T-cell (primary cell): ENCODE data around the gene STARD3. TPM values are rescaled to one million over a fixed set of nuclear protein-coding genes. Genes with fewer than 3 reads are reported as not detected.
A peak's percentile ranks its signal among the peaks of the same experiment; 100 is the strongest.

ENCODE experiments used
- ATAC-seq, 4 experiments: fragments of 200-7000 bp in 3 of 4; fragments of 150-1000 bp in 1 of 4; cut with Tn5 transposase; replicated peaks in 1 of 4; 1 replicate in 3 of 4; 2 replicates in 1 of 4; pipeline ENCODE4 v1.10.0; 2021; ENCODE audit warnings: moderate library complexity in 3 of 4, mild to moderate bottlenecking in 2 of 4, moderate number of reproducible peaks in 1 of 4
- CTCF ChIA-PET, 2 donors: fragments of 300-600 bp; sonication (Branson Sonifier 250); formaldehyde crosslinking; loops; one replicate each; lab custom pipeline; 2022; ENCODE audit warnings: antibody characterized with exemption in 2 of 2; lab: Charles Lee
- POLR2A ChIA-PET, 2 donors: fragments of 300-600 bp; sonication (Branson Sonifier 250); formaldehyde crosslinking; loops; one replicate each; lab custom pipeline; 2022; ENCODE audit warnings: antibody characterized with exemption in 2 of 2; lab: Charles Lee
- DNase-seq, 35 experiments: peaks; one replicate each; pipeline versions ENCODE4 v3.0.0 to v3.0.0-alpha.2; 2013 to 2023
- H3K27ac ChIP-seq: one replicate; pipeline ENCODE4 v1.5.1; 2013; ENCODE audit warnings: low read length
- H3K27me3 ChIP-seq, 2 experiments: replicated peaks in 1 of 2; 1 replicate in 1 of 2; 2 replicates in 1 of 2; pipeline versions ENCODE4 v1.6.1 to v1.7.0; 2013; ENCODE audit warnings: low read length in 1 of 2, mixed read lengths in 1 of 2; ENCODE audit not compliant: control insufficient read depth in 2 of 2, insufficient read depth in 2 of 2; ENCODE audit errors: extremely low read depth in 1 of 2
- H3K36me3 ChIP-seq, 2 donors: 1 replicate in 1 of 2; 2 replicates in 1 of 2; pipeline versions ENCODE4 v1.6.1 to v1.7.0; 2013; ENCODE audit warnings: low read length in 1 of 2; ENCODE audit not compliant: control insufficient read depth in 2 of 2, insufficient read depth in 1 of 2; ENCODE audit errors: extremely low read depth in 1 of 2
- H3K4me1 ChIP-seq, 2 experiments: 1 replicate in 1 of 2; 2 replicates in 1 of 2; pipeline versions ENCODE4 v1.6.1 to v1.7.0; 2013; ENCODE audit warnings: low read length in 2 of 2, mixed read lengths in 1 of 2; ENCODE audit not compliant: insufficient read depth in 2 of 2, control insufficient read depth in 1 of 2; ENCODE audit errors: extremely low read depth in 1 of 2
- H3K4me3 ChIP-seq, 2 donors: 1 replicate in 1 of 2; 2 replicates in 1 of 2; pipeline versions ENCODE4 v1.5.1 to v1.7.0; 2013; ENCODE audit warnings: mild to moderate bottlenecking in 2 of 2, low read length in 1 of 2, moderate library complexity in 1 of 2; ENCODE audit not compliant: control insufficient read depth in 1 of 2; ENCODE audit errors: extremely low read depth in 1 of 2
- H3K9me3 ChIP-seq: 2 replicates; pipeline ENCODE4 v1.7.0; 2013
- H3K27ac Mint-ChIP-seq, 2 donors: one replicate each; pipeline ENCODE4 v1.8.0; 2020 to 2021; ENCODE audit warnings: mild to moderate bottlenecking in 2 of 2, mixed read lengths in 2 of 2
- H3K27me3 Mint-ChIP-seq, 2 donors: one replicate each; pipeline ENCODE4 v1.8.0; 2021 to 2022; ENCODE audit warnings: mixed read lengths in 2 of 2
- H3K36me3 Mint-ChIP-seq: one replicate; pipeline ENCODE4 v1.8.0; 2021; ENCODE audit warnings: mixed read lengths
- H3K4me1 Mint-ChIP-seq, 3 donors: one replicate each; pipeline ENCODE4 v1.8.0; 2020 to 2022; ENCODE audit warnings: mixed read lengths in 3 of 3, mild to moderate bottlenecking in 1 of 3
- H3K4me3 Mint-ChIP-seq, 3 donors: one replicate each; pipeline ENCODE4 v1.8.0; 2020 to 2022; ENCODE audit warnings: mild to moderate bottlenecking in 3 of 3, mixed read lengths in 3 of 3, moderate library complexity in 3 of 3
- H3K9me3 Mint-ChIP-seq, 3 donors: one replicate each; pipeline ENCODE4 v1.8.0; 2020 to 2022; ENCODE audit warnings: mixed read lengths in 3 of 3
- WGBS: methylation state at CpG from one replicate; pipeline ENCODE4 v1.1.5; 2013; ENCODE audit warnings: missing lambda C conversion rate; ENCODE audit not compliant: insufficient coverage; 5-methylcytosine and 5-hydroxymethylcytosine counted together
- total RNA-seq, 35 experiments: library from RNA in 6 of 35; stranded (reverse) in 6 of 35; fragments of 120-200 nt in 1 of 35; gene quantifications; one replicate each; pipeline versions ENCODE4 v1.2.1 to v1.2.4 and lab custom pipeline; 2013 to 2026

Gene STARD3
- total RNA-seq, 5 donors from 2014 or later (not counting 1 experiment from before 2014, with no cell fraction given) = 81.3 to 146 (median 99.7) TPM

GRCh38 chr17:39651923-39652586 lies 15.1 kb downstream of the STARD3 start:
- ATAC-seq (no peak), DNase-seq (no peak)
- Histone ChIP-seq H3K4me1 (peaks cover 0 to 36% of the 10 kb centered on the region in 2 experiments), H3K27ac (peak overlapping the region; percentile 12), H3K36me3 (peaks cover 8 to 38% of the 10 kb centered on the region in 2 donors), H3K27me3 (no peaks in the 10 kb centered on the region), H3K9me3 (no peaks in the 10 kb centered on the region), H3K4me3 (no peak overlapping the region)
- Mint-ChIP-seq H3K27me3 (no peaks in the 10 kb centered on the region), H3K36me3 (peaks cover 23% of the 10 kb centered on the region), H3K4me3 (no peak overlapping the region), H3K9me3 (no peaks in the 10 kb centered on the region), H3K4me1 (peaks cover 49 to 63% (median 61%) of the 10 kb centered on the region in 3 donors), H3K27ac (peak overlapping the region; percentile 42 to 69)
- 85% methylated on average over 6 of the region's 8 CpGs for WGBS
- CTCF ChIA-PET = interaction anchor here (0.6 to 4.6 kb wide), 3 partner anchors 29 to 241 kb away, joined by 6 to 27 read pairs (median 10); no protein-coding TSS in a partner anchor
- POLR2A ChIA-PET = interaction anchor here (0.5 to 0.6 kb wide), 3 partner anchors 30 to 817 kb away, joined by 3 to 13 read pairs (median 10); no protein-coding TSS in a partner anchor

GRCh38 chr17:39652587-39653315 lies 15.8 kb downstream of the STARD3 start:
- CTCF ChIA-PET = interaction anchor here (1.2 to 4.6 kb wide), 5 partner anchors 14 to 105 kb away, joined by 3 to 27 read pairs (median 4); no protein-coding TSS in a partner anchor
- no peak overlapping the region for H3K4me3 Mint-ChIP-seq
- DNase-seq (no peak), ATAC-seq (no peak)
- Histone ChIP-seq H3K4me1 (peaks cover 1 to 34% of the 10 kb centered on the region in 2 experiments), H3K9me3 (no peaks in the 10 kb centered on the region), H3K27me3 (no peaks in the 10 kb centered on the region), H3K36me3 (peaks cover 8 to 42% of the 10 kb centered on the region in 2 donors), H3K27ac (no peak overlapping the region), H3K4me3 (no peak overlapping the region)
- POLR2A ChIA-PET = interaction anchor here in 1 of 2 donors (0.6 kb wide), 2 partner anchors 30 to 816 kb away, joined by 3 to 13 read pairs; no protein-coding TSS in a partner anchor
- H3K27ac Mint-ChIP-seq = peak overlapping the region; percentile 42 to 69
- 77% methylated on average over 7 of the region's 7 CpGs for WGBS
- no peaks in the 10 kb centered on the region for H3K27me3 Mint-ChIP-seq
- H3K4me1 Mint-ChIP-seq = peaks cover 48 to 59% (median 58%) of the 10 kb centered on the region in 3 donors
- peaks cover 24% of the 10 kb centered on the region for H3K36me3 Mint-ChIP-seq
- H3K9me3 Mint-ChIP-seq = no peaks in the 10 kb centered on the region

- POLR2A ChIA-PET = no interaction called here
- Mint-ChIP-seq H3K4me1 (peaks cover 53 to 62% (median 61%) of the 10 kb centered on the region in 3 donors), H3K27ac (no peak overlapping the region), H3K27me3 (no peaks in the 10 kb centered on the region), H3K9me3 (no peaks in the 10 kb centered on the region), H3K4me3 (no peak overlapping the region), H3K36me3 (peaks cover 28% of the 10 kb centered on the region)
- CTCF ChIA-PET = interaction anchor here (1.1 to 4.6 kb wide), 6 partner anchors 11 to 106 kb away, joined by 3 to 27 read pairs (median 4); no protein-coding TSS in a partner anchor
- DNase-seq = no peak
- Histone ChIP-seq H3K27ac (no peak overlapping the region), H3K27me3 (no peaks in the 10 kb centered on the region), H3K9me3 (no peaks in the 10 kb centered on the region), H3K36me3 (peaks cover 8 to 47% of the 10 kb centered on the region in 2 donors), H3K4me1 (peaks cover 2 to 40% of the 10 kb centered on the region in 2 experiments), H3K4me3 (no peak overlapping the region)
- peak in 1 of 4 experiments; percentile 10 for ATAC-seq
- 83% methylated on average over 9 of the region's 12 CpGs for WGBS
Measured at GRCh38 chr17:39653316-39653661, 16.3 kb downstream of the STARD3 start.

- peak; percentile 61 to 74 (median 66) for ATAC-seq
- H3K27me3 ChIP-seq = no peaks in the 10 kb centered on the region
- H3K27ac ChIP-seq = no peak overlapping the region
- Mint-ChIP-seq H3K36me3 (peaks cover 25% of the 10 kb centered on the region), H3K4me3 (no peak overlapping the region), H3K9me3 (no peaks in the 10 kb centered on the region), H3K27ac (peak overlapping the region in 1 of 2 donors; percentile 34), H3K27me3 (no peaks in the 10 kb centered on the region), H3K4me1 (peaks cover 53 to 67% (median 61%) of the 10 kb centered on the region in 3 donors)
- peaks cover 5 to 45% of the 10 kb centered on the region in 2 experiments for H3K4me1 ChIP-seq
- ChIA-PET CTCF (interaction anchor here (0.6 to 4.6 kb wide), 9 partner anchors 11 to 234 kb away, joined by 3 to 27 read pairs (median 4); no protein-coding TSS in a partner anchor), POLR2A (no interaction called here)
- 53% methylated on average over 3 of the region's 14 CpGs for WGBS
- peaks cover 8 to 49% of the 10 kb centered on the region in 2 donors for H3K36me3 ChIP-seq
- DNase-seq = peak; percentile 40 to 85 (median 75)
- H3K4me3 ChIP-seq = no peak overlapping the region
- no peaks in the 10 kb centered on the region for H3K9me3 ChIP-seq
Measured at GRCh38 chr17:39653662-39654331, 16.9 kb downstream of the STARD3 start.

- peaks cover 12 to 54% of the 10 kb centered on the region in 2 experiments for H3K4me1 ChIP-seq
- Mint-ChIP-seq H3K27me3 (no peaks in the 10 kb centered on the region), H3K9me3 (no peaks in the 10 kb centered on the region), H3K27ac (peak overlapping the region in 1 of 2 donors; percentile 22), H3K4me1 (peaks cover 54 to 68% (median 65%) of the 10 kb centered on the region in 3 donors), H3K4me3 (no peak overlapping the region), H3K36me3 (peaks cover 23% of the 10 kb centered on the region)
- no peak overlapping the region for H3K4me3 ChIP-seq
- ChIA-PET POLR2A (interaction anchor here in 1 of 2 donors (0.6 kb wide), 1 partner anchor 66 kb away, joined by 3 read pairs; no protein-coding TSS in a partner anchor), CTCF (interaction anchor here (0.6 to 4.6 kb wide), 7 partner anchors 20 to 233 kb away, joined by 3 to 27 read pairs (median 4); no protein-coding TSS in a partner anchor)
- H3K27ac ChIP-seq = no peak overlapping the region
- no CpG with 5 or more reads among the region's 2 CpGs for WGBS
- DNase-seq = no peak
- no peaks in the 10 kb centered on the region for H3K9me3 ChIP-seq
- no peaks in the 10 kb centered on the region for H3K27me3 ChIP-seq
- H3K36me3 ChIP-seq = peaks cover 10 to 57% of the 10 kb centered on the region in 2 donors
- ATAC-seq = no peak
Measured at GRCh38 chr17:39655105-39655504, 18.2 kb downstream of the STARD3 start.
